ENCODE data around the gene ASIC2. TPM values are rescaled to one million over a fixed set of nuclear protein-coding genes. Genes with fewer than 3 reads are reported as not detected.
A peak's percentile ranks its signal among the peaks of the same experiment; 100 is the strongest.

ASIC2 gene
- total RNA-seq, 1 experiment from 2014 or later = 0.11 TPM

DNA sequence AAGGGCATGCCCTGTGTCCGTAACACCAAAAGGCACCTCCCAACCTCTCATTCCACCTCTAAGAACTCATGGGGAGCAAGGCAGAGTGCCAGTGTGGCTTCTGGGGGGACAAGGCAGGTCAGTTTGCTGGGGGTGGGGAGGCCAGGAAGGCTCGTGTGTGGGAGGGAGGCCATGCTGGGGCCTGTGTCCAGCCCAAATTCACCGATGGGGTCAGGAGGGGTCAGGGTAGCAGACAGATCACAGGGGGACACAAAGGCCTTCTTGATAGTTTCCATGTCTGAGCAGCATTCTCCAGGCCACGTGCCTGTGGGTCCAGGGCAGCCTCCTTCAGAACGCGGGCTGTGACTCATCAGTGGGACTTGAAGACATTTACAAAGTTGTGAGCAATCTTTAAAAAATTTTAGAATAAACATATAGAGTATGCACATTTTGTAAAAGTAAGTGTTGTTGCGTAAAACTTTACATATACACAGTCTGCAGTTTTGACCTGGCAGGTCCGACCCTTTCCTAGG, 280.5 kb downstream of the ASIC2 start:
- ChIA-PET CTCF (no interaction called here), POLR2A (ENCODE audit: unreplicated experiment) (interaction anchor here (0.5 kb wide), 1 partner anchor 53 kb away, joined by 6 read pairs; no protein-coding TSS in a partner anchor)
- H3K9ac ChIP-seq (ENCODE audit: low read length) = no peak overlapping the region
- H3K4me1 ChIP-seq (ENCODE audit: insufficient read depth, low read length) = peaks cover 10% of the 10 kb centered on the region
- no peak overlapping the region for H3K4me2 ChIP-seq (ENCODE audit: low read length)
- no peaks in the 10 kb centered on the region for H3K9me2 ChIP-seq (replicated peaks; ENCODE audit: low read length)
- H3F3A ChIP-seq (ENCODE audit: low read length, unreplicated experiment) = no peaks in the 10 kb centered on the region
- H2AFZ ChIP-seq (ENCODE audit: low read length) = 0 out of 2 replicates have a peak overlapping the region, but pooled peaks have one; percentile 28
- H4K20me1 ChIP-seq (ENCODE audit: low read length) = no peaks in the 10 kb centered on the region
- ATAC-seq (peak; percentile 70), DNase-seq (peak; percentile 85)
- no peak for TF ChIP-seq EZH2 (IDR thresholded peaks at IDR 0.05; ENCODE audit: low read length, unreplicated experiment)
- no peak for TF ChIP-seq EZH2phosphoT487 (IDR thresholded peaks at IDR 0.05; ENCODE audit: borderline replicate concordance, low read length)
- TF ChIP-seq, protein P1, sequence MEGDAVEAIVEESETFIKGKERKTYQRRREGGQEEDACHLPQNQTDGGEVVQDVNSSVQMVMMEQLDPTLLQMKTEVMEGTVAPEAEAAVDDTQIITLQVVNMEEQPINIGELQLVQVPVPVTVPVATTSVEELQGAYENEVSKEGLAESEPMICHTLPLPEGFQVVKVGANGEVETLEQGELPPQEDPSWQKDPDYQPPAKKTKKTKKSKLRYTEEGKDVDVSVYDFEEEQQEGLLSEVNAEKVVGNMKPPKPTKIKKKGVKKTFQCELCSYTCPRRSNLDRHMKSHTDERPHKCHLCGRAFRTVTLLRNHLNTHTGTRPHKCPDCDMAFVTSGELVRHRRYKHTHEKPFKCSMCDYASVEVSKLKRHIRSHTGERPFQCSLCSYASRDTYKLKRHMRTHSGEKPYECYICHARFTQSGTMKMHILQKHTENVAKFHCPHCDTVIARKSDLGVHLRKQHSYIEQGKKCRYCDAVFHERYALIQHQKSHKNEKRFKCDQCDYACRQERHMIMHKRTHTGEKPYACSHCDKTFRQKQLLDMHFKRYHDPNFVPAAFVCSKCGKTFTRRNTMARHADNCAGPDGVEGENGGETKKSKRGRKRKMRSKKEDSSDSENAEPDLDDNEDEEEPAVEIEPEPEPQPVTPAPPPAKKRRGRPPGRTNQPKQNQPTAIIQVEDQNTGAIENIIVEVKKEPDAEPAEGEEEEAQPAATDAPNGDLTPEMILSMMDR (conservative IDR thresholded peaks at IDR 0.05; ENCODE audit: low read depth, low read length) = no peak
- H3K36me3 ChIP-seq (ENCODE audit: low read depth, low read length) = no peaks in the 10 kb centered on the region
- no peaks in the 10 kb centered on the region for H3K27me3 ChIP-seq (ENCODE audit: low read length)
- intact Hi-C loops (cut with micrococcal nuclease) = no loop called here
- H3K79me2 ChIP-seq (ENCODE audit: low read length) = no peaks in the 10 kb centered on the region
- H3K4me3 ChIP-seq (ENCODE audit: low read length) = no peak overlapping the region
- no peak overlapping the region for H3K27ac ChIP-seq (ENCODE audit: low read length)
- no peaks in the 10 kb centered on the region for H3K9me3 ChIP-seq (ENCODE audit: low read length)
- no TSS peak for BruUV-seq (replicated peaks)

DNA sequence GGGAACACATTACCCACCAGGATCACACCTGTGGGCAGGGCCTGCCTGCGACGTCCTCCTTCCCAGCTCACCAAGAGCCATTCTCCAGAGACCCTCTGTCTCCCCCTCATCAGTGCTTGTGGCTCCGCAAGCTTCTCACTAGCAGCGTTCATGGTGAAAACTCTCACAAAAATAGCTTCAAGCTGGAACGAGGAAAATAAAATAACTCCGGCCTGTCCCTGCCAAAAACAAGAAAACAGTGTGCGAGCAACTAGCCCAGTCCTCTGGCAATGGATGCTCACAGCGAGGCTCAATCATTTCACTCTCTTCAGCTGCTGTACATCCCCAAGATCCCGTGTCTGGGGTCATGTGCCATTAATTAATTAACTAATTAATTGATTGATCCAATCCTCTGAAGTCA, 283.5 kb downstream of the ASIC2 start:
- Histone ChIP-seq H3K27me3 (ENCODE audit: low read length) (no peaks in the 10 kb centered on the region), H4K20me1 (ENCODE audit: low read length) (no peaks in the 10 kb centered on the region), H3K27ac (ENCODE audit: low read length) (no peak overlapping the region), H2AFZ (ENCODE audit: low read length) (no peak overlapping the region), H3F3A (ENCODE audit: low read length, unreplicated experiment) (no peaks in the 10 kb centered on the region), H3K36me3 (ENCODE audit: low read depth, low read length) (no peaks in the 10 kb centered on the region), H3K9me3 (ENCODE audit: low read length) (no peaks in the 10 kb centered on the region), H3K9me2 (replicated peaks; ENCODE audit: low read length) (no peaks in the 10 kb centered on the region), H3K4me3 (ENCODE audit: low read length) (no peak overlapping the region), H3K9ac (ENCODE audit: low read length) (no peak overlapping the region), H3K4me1 (ENCODE audit: insufficient read depth, low read length) (peaks cover 10% of the 10 kb centered on the region), H3K79me2 (ENCODE audit: low read length) (no peaks in the 10 kb centered on the region), H3K4me2 (ENCODE audit: low read length) (no peak overlapping the region)
- ATAC-seq (no peak), DNase-seq (no peak)
- POLR2A ChIA-PET (ENCODE audit: unreplicated experiment) = no interaction called here
- no TSS peak for BruUV-seq (replicated peaks)
- intact Hi-C loops (cut with micrococcal nuclease) = no loop called here
- CTCF ChIA-PET = no interaction called here
- TF ChIP-seq EZH2 (IDR thresholded peaks at IDR 0.05; ENCODE audit: low read length, unreplicated experiment) = no peak
- TF ChIP-seq, protein P1 (conservative IDR thresholded peaks at IDR 0.05; ENCODE audit: low read depth, low read length) = no peak
- TF ChIP-seq EZH2phosphoT487 (IDR thresholded peaks at IDR 0.05; ENCODE audit: borderline replicate concordance, low read length) = no peak

DNA sequence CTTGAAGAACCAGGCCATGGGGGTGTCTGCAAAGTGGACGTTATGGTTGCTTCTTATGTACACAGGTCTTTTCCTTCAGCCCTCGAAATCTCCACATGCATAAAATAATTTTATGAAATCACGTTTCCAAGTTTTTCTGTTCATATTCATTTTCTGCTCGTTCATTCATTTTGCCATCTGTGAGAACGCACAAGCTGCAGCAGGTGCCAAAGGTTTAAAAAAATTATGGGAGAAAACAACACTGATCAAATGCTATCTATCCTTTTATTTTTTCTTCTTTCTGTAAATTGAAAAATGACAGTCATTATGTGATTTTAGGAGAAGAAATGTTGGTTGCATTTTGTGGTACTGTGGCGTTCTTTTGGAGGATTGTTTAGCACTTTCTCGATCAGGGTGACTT, 285.9 kb downstream of the ASIC2 start:
- H3K36me3 ChIP-seq (ENCODE audit: low read depth, low read length) = no peaks in the 10 kb centered on the region
- H3K9ac ChIP-seq (ENCODE audit: low read length) = no peak overlapping the region
- TF ChIP-seq EZH2phosphoT487 (IDR thresholded peaks at IDR 0.05; ENCODE audit: borderline replicate concordance, low read length) (no peak), EZH2 (IDR thresholded peaks at IDR 0.05; ENCODE audit: low read length, unreplicated experiment) (no peak)
- TF ChIP-seq, protein P1 (conservative IDR thresholded peaks at IDR 0.05; ENCODE audit: low read depth, low read length) = no peak
- H3K9me3 ChIP-seq (ENCODE audit: low read length) = no peaks in the 10 kb centered on the region
- intact Hi-C loops (cut with micrococcal nuclease) = no loop called here
- H3K4me1 ChIP-seq (ENCODE audit: insufficient read depth, low read length) = no peaks in the 10 kb centered on the region
- H3K27me3 ChIP-seq (ENCODE audit: low read length) = no peaks in the 10 kb centered on the region
- no peak for DNase-seq
- no peaks in the 10 kb centered on the region for H4K20me1 ChIP-seq (ENCODE audit: low read length)
- no peak overlapping the region for H3K4me2 ChIP-seq (ENCODE audit: low read length)
- no TSS peak for BruUV-seq (replicated peaks)
- H3K4me3 ChIP-seq (ENCODE audit: low read length) = no peak overlapping the region
- ChIA-PET CTCF (no interaction called here), POLR2A (ENCODE audit: unreplicated experiment) (no interaction called here)
- no peak for ATAC-seq
- no peaks in the 10 kb centered on the region for H3K79me2 ChIP-seq (ENCODE audit: low read length)
- H3K27ac ChIP-seq (ENCODE audit: low read length) = no peak overlapping the region
- no peak overlapping the region for H2AFZ ChIP-seq (ENCODE audit: low read length)
- H3K9me2 ChIP-seq (replicated peaks; ENCODE audit: low read length) = no peaks in the 10 kb centered on the region
- no peaks in the 10 kb centered on the region for H3F3A ChIP-seq (ENCODE audit: low read length, unreplicated experiment)
